K562 (cell line): ENCODE results near the gene PPP1R13L. TPM values are rescaled to one million over a fixed set of nuclear protein-coding genes. Genes with fewer than 3 reads are reported as not detected.

Source experiments
- ARNT ChIP-seq, 2 experiments: fragments of 450-650 bp; IDR thresholded peaks; 2 replicates each; pipeline ENCODE4 v1.6.1; 2016; ENCODE audit warnings: mild to moderate bottlenecking in 1 of 2
- ATF3 ChIP-seq, 2 experiments: fragments of 450-650 bp in 1 of 2; sonication (generic) in 1 of 2; formaldehyde crosslinking in 1 of 2; IDR thresholded peaks in 1 of 2; conservative IDR thresholded peaks in 1 of 2; 2 replicates each; pipeline versions ENCODE4 v1.6.1 to v1.8.1; 2016 to 2023; ENCODE audit warnings: mild to moderate bottlenecking in 2 of 2, moderate library complexity in 2 of 2, inconsistent platforms in 1 of 2, missing genetic modification reagents in 1 of 2
- CTCF ChIP-seq, 3 experiments: IDR thresholded peaks in 2 of 3; conservative IDR thresholded peaks in 1 of 3; 2 replicates each; pipeline ENCODE4 v1.5.1; 2011 to 2012; ENCODE audit warnings: low read length in 3 of 3, mild to moderate bottlenecking in 3 of 3, control low read depth in 2 of 3, improper control_type of control experiment in 1 of 3, inconsistent platforms in 1 of 3, low read depth in 1 of 3, mixed read lengths in 1 of 3, moderate library complexity in 1 of 3; ENCODE audit not compliant: insufficient read depth in 2 of 3
- GTF2F1 ChIP-seq: IDR thresholded peaks from 2 replicates; pipeline ENCODE4 v1.6.1; 2011; ENCODE audit warnings: low read depth, low read length, improper control_type of control experiment
- HDAC6 ChIP-seq: IDR thresholded peaks from 2 replicates; pipeline ENCODE4 v1.6.1; 2012; ENCODE audit warnings: low read depth, mild to moderate bottlenecking, control low read depth, inconsistent platforms, low read length, moderate library complexity
- HLTF ChIP-seq: fragments of 450-650 bp; IDR thresholded peaks from 2 replicates; pipeline ENCODE4 v1.6.1; 2016
- IRF2 ChIP-seq: sonication (generic); formaldehyde crosslinking; IDR thresholded peaks from 2 replicates; pipeline ENCODE4 v1.8.1; 2022; ENCODE audit warnings: mild to moderate bottlenecking, missing genetic modification reagents
- KAT8 ChIP-seq: fragments of 450-650 bp; IDR thresholded peaks from 2 replicates; pipeline ENCODE4 v1.6.1; 2016; ENCODE audit warnings: low read depth, mild to moderate bottlenecking
- KHSRP ChIP-seq: fragments of 450-650 bp; IDR thresholded peaks from 2 replicates; pipeline ENCODE4 v1.6.1; 2017
- MTA3 ChIP-seq: fragments of 450-650 bp; formaldehyde crosslinking; IDR thresholded peaks from 2 replicates; pipeline ENCODE4 v1.6.1; 2017; ENCODE audit warnings: mild to moderate bottlenecking, borderline replicate concordance
- NR1H2 ChIP-seq: sonication (generic); formaldehyde crosslinking; IDR thresholded peaks from 2 replicates; pipeline ENCODE4 v1.4.0; 2020; ENCODE audit warnings: mild to moderate bottlenecking, missing genetic modification reagents
- OTX1 ChIP-seq: fragments of 450-650 bp; formaldehyde crosslinking; IDR thresholded peaks from 2 replicates; pipeline ENCODE4 v1.4.0; 2022; ENCODE audit warnings: mild to moderate bottlenecking
- RAD21 ChIP-seq, 2 experiments: fragments of 250-450 bp in 1 of 2; fragments of 450-650 bp in 1 of 2; sonication (Bioruptor Pico) in 1 of 2; formaldehyde crosslinking in 1 of 2; IDR thresholded peaks in 1 of 2; conservative IDR thresholded peaks in 1 of 2; 2 replicates each; pipeline versions ENCODE4 v1.4.0 to v1.8.0; 2020 to 2022; ENCODE audit warnings: mild to moderate bottlenecking in 2 of 2, moderate library complexity in 1 of 2
- RBBP5 ChIP-seq: fragments of 200-600 bp; sonication (generic); IDR thresholded peaks from 2 replicates; pipeline ENCODE4 v1.6.1; 2012; ENCODE audit warnings: borderline replicate concordance, mild to moderate bottlenecking, low read length, control low read depth, inconsistent platforms; ENCODE audit not compliant: insufficient read depth, poor library complexity, severe bottlenecking
- SMARCA4 ChIP-seq: fragments of 450-650 bp; IDR thresholded peaks from 2 replicates; pipeline ENCODE4 v1.6.1; 2016
- SNAPC5 ChIP-seq: fragments of 250-450 bp; sonication (Bioruptor Pico); IDR thresholded peaks from 2 replicates; pipeline ENCODE4 v1.8.0; 2021; ENCODE audit warnings: moderate library complexity, mild to moderate bottlenecking, inconsistent platforms
- SNIP1 ChIP-seq: fragments of 450-650 bp; IDR thresholded peaks from 2 replicates; pipeline ENCODE4 v1.7.1; 2017; ENCODE audit warnings: low read depth, mild to moderate bottlenecking
- THAP12 ChIP-seq: fragments of 250-450 bp; sonication (Bioruptor Pico); IDR thresholded peaks from 2 replicates; pipeline ENCODE4 v1.9.0; 2021; ENCODE audit warnings: mild to moderate bottlenecking, inconsistent platforms
- ZNF561 ChIP-seq: fragments of 450-650 bp; formaldehyde crosslinking; conservative IDR thresholded peaks from 2 replicates; pipeline ENCODE4 v1.4.0; 2020; ENCODE audit warnings: mild to moderate bottlenecking, moderate library complexity
- polyA plus RNA-seq, 8 experiments: library from polyadenylated mRNA; depleted of rRNA in 4 of 8; stranded (reverse) in 5 of 8; unstranded in 3 of 8; fragments of >200 nt; fragmentation: Nextera tagmentation in 2 of 8; fragmentation: Illumina TruSeq in 1 of 8; extraction: Ambion mirVana in 2 of 8; extraction: Trizol in 1 of 8; gene quantifications; 2 replicates each; pipeline versions ENCODE4 v1.2.1 to v1.2.3, GENCODE V29; 2011 to 2014; ENCODE audit warnings: inconsistent platforms in 1 of 8, missing spikeins in 1 of 8
- total RNA-seq, 7 experiments: library from RNA; depleted of rRNA in 6 of 7; stranded (reverse); fragments of >200 nt in 6 of 7; fragmentation: Illumina TruSeq in 2 of 7; extraction: Trizol in 2 of 7; gene quantifications; 2 replicates each; pipeline versions ENCODE4 v1.2.1 to v1.2.3, GENCODE V29; 2011 to 2021; ENCODE audit warnings: low replicate concordance in 1 of 7

Gene PPP1R13L
- total and polyA plus RNA-seq, 9 of the 15 experiments (the other 6 are each of a cell fraction or from before 2014, with no cell fraction given): 0.32 to 6.7 (median 2.0) TPM

- TF ChIP-seq SNIP1 (peak; percentile 35; the same call in 1 of the 2 replicates), RBBP5 (peak; percentile 55), MTA3 (peak; percentile 47), ZNF561 (CRISPR knock-in tag) (no peak), GTF2F1 (no peak), KHSRP (0 out of 2 replicates have a peak, but pooled peaks have one; percentile 9), ATF3 (IDR thresholded peaks at IDR 0.05) (peak; percentile 92), ATF3 (CRISPR knock-in tag; conservative IDR thresholded peaks at IDR 0.05) (no peak), OTX1 (CRISPR knock-in tag) (no peak), HLTF (0 out of 2 replicates have a peak, but pooled peaks have one; percentile 13), RAD21 (CRISPR knock-in tag; conservative IDR thresholded peaks at IDR 0.05 in 1 of 2, IDR thresholded peaks at IDR 0.05 in 1 of 2) (no peak), SNAPC5 (CRISPR knock-in tag) (no peak), THAP12 (CRISPR knock-in tag) (no peak), ARNT (IDR thresholded peaks at IDR 0.05) (peak in 1 of 2 experiments; percentile 53; a peak in 2 of 4 replicates), NR1H2 (CRISPR knock-in tag) (no peak), SMARCA4 (peak; percentile 92), KAT8 (no peak), IRF2 (CRISPR knock-in tag) (no peak), HDAC6 (no peak), CTCF (IDR thresholded peaks at IDR 0.05 in 2 of 3, conservative IDR thresholded peaks at IDR 0.05 in 1 of 3; ENCODE audit: insufficient read depth in 2 of 3, low read depth in 1 of 3, low read length in 3 of 3) (no peak)
Observed at GRCh38 chr19:45424191-45425058, 19.6 kb upstream of the PPP1R13L start (continued).
